GM18526 (cell line): Measurements from ENCODE around the gene ACSBG1.

Experiments
- POLR2A ChIP-seq: IDR thresholded peaks from 3 replicates; pipeline ENCODE4 v1.6.1; 2011; ENCODE audit not compliant: insufficient read length; ENCODE audit errors: extremely low read depth

The ACSBG1 gene

GRCh38 chr15:78140292-78140691 lies 94.1 kb downstream of the ACSBG1 start:
- no peak for TF ChIP-seq POLR2A

GRCh38 chr15:78139578-78139977 lies 94.8 kb downstream of the ACSBG1 start:
- TF ChIP-seq POLR2A, result no peak

- no peak for TF ChIP-seq POLR2A
Measured at GRCh38 chr15:78133801-78134200, 100.6 kb downstream of the ACSBG1 start.

- peak; percentile 72 for TF ChIP-seq POLR2A
Measured at GRCh38 chr15:78131295-78132061, 102.9 kb downstream of the ACSBG1 start, which contains the start of gene CIB2. Gene CIB2, minus strand, starts transcription at chr15:78131445. Its CDS starts 230 bp downstream, at chr15:78131215.

GRCh38 chr15:78130466-78131294 lies 103.7 kb downstream of the ACSBG1 start:
- TF ChIP-seq POLR2A, result no peak

- no peak for TF ChIP-seq POLR2A
Measured at GRCh38 chr15:78129751-78130287, 104.5 kb downstream of the ACSBG1 start.

GRCh38 chr15:78129077-78129750 lies 105.2 kb downstream of the ACSBG1 start:
- no peak for TF ChIP-seq POLR2A

GRCh38 chr15:78127882-78128281 lies 106.5 kb downstream of the ACSBG1 start:
- no peak for TF ChIP-seq POLR2A

GRCh38 chr15:78125267-78125666 lies 109.1 kb downstream of the ACSBG1 start:
- no peak for TF ChIP-seq POLR2A

GRCh38 chr15:78120523-78120922 lies 113.8 kb downstream of the ACSBG1 start:
- TF ChIP-seq POLR2A, result no peak
